GM12878 (cell line): ENCODE results near the gene RAD54L2. TPM values are rescaled to one million over a fixed set of nuclear protein-coding genes. Genes with fewer than 3 reads are reported as not detected.

Experiments used
- ATAC-seq: fragments of 200-7000 bp; cut with Tn5 transposase; 3 replicates; pipeline ENCODE4 v1.9.1; 2020; ENCODE audit warnings: mild to moderate bottlenecking, moderate library complexity
- BruUV-seq: library from RNA; stranded (reverse); fragments of 400-500 nt; replicated peaks from 2 replicates; lab custom pipeline; 2021; lab: Mats Ljungman, UMichigan
- CTCF ChIA-PET: fragments of 300-600 bp; sonication (Branson Sonifier 250); formaldehyde crosslinking; extraction: SDS; loops from one replicate; lab custom pipeline; 2021; ENCODE audit warnings: inconsistent platforms; lab: Yijun Ruan, JAX
- POLR2A ChIA-PET: fragments of 350-600 bp; formaldehyde crosslinking; extraction: SDS; loops from one replicate; lab custom pipeline; 2021; ENCODE audit warnings: inconsistent platforms; lab: Charles Lee
- RAD21 ChIA-PET: fragments of 300-600 bp; sonication (Branson Sonifier 250); formaldehyde crosslinking; loops from one replicate; lab custom pipeline; 2023; ENCODE audit warnings: antibody characterized with exemption; ENCODE audit not compliant: unreplicated experiment; lab: Charles Lee
- SMC1A ChIA-PET: fragments of 300-600 bp; sonication (Branson Sonifier 250); formaldehyde crosslinking; loops from one replicate; lab custom pipeline; 2023; ENCODE audit not compliant: unreplicated experiment, uncharacterized antibody; lab: Charles Lee
- DNase-seq: peaks from one replicate; pipeline ENCODE4 v3.0.0-alpha.2; 2011; ENCODE audit warnings: low read depth, low spot score
- FAIRE-seq: peaks from 3 replicates; lab custom pipeline; 2011; peaks lifted over from hg19 to GRCh38; lab: Jason Lieb, UNC
- H2AFZ ChIP-seq: 2 replicates; pipeline ENCODE4 v1.6.0; 2011; ENCODE audit warnings: low read depth, low read length, control low read depth; ENCODE audit not compliant: control insufficient read depth
- H3K27ac ChIP-seq: 2 replicates; pipeline ENCODE4 v1.5.1; 2011; ENCODE audit warnings: control low read depth; ENCODE audit not compliant: control insufficient read depth, insufficient read depth
- H3K27me3 ChIP-seq, 2 experiments: replicated peaks in 1 of 2; 2 replicates each; pipeline versions ENCODE4 v1.6.0 to v1.6.1; 2011; ENCODE audit warnings: low read length in 1 of 2; ENCODE audit not compliant: control insufficient read depth in 2 of 2, insufficient read depth in 2 of 2
- H3K36me3 ChIP-seq, 2 experiments: 2 replicates each; pipeline ENCODE4 v1.5.1; 2011; ENCODE audit warnings: low read length in 1 of 2; ENCODE audit not compliant: control insufficient read depth in 2 of 2, insufficient read depth in 2 of 2
- H3K4me1 ChIP-seq: 2 replicates; pipeline ENCODE4 v1.6.1; 2011; ENCODE audit warnings: mild to moderate bottlenecking, low read length, moderate library complexity, mixed read lengths; ENCODE audit not compliant: control insufficient read depth, insufficient read depth
- H3K4me2 ChIP-seq: 2 replicates; pipeline ENCODE4 v1.6.0; 2011; ENCODE audit warnings: control low read depth; ENCODE audit not compliant: control insufficient read depth, insufficient read depth
- H3K4me3 ChIP-seq: fragments of 200-600 bp; sonication (generic); 2 replicates; pipeline ENCODE4 v1.5.1; 2016
- H3K79me2 ChIP-seq: 2 replicates; pipeline ENCODE4 v1.6.0; 2011; ENCODE audit warnings: low read length; ENCODE audit not compliant: control insufficient read depth, insufficient read depth
- H3K9ac ChIP-seq: 2 replicates; pipeline ENCODE4 v1.8.0; 2011; ENCODE audit warnings: low read length, control low read depth, mixed read lengths; ENCODE audit not compliant: control insufficient read depth, insufficient read depth
- H3K9me3 ChIP-seq: replicated peaks from 3 replicates; pipeline ENCODE4 v1.5.1; 2011; ENCODE audit warnings: mild to moderate bottlenecking, low read length; ENCODE audit not compliant: control insufficient read depth, insufficient read depth
- H4K20me1 ChIP-seq: 2 replicates; pipeline ENCODE4 v1.6.0; 2011; ENCODE audit not compliant: control insufficient read depth, insufficient read depth
- CREM ChIP-seq: IDR thresholded peaks from 2 replicates; pipeline ENCODE4 v1.6.1; 2014; ENCODE audit warnings: antibody characterized with exemption, low read depth
- E2F4 ChIP-seq: IDR thresholded peaks from 2 replicates; pipeline ENCODE4 v1.6.1; 2012; ENCODE audit warnings: low read depth, low read length, improper control_type of control experiment
- HDAC2 ChIP-seq: fragments of 200-600 bp; sonication (generic); IDR thresholded peaks from 2 replicates; pipeline ENCODE4 v1.6.1; 2017
- HDGF ChIP-seq: fragments of 450-650 bp; IDR thresholded peaks from 2 replicates; pipeline ENCODE4 v1.6.1; 2016; ENCODE audit warnings: antibody characterized with exemption
- MXI1 ChIP-seq: fragments of 150-350 bp; IDR thresholded peaks from 2 replicates; pipeline ENCODE4 v1.6.1; 2011; ENCODE audit warnings: low read depth, mild to moderate bottlenecking, inconsistent platforms, low read length, improper control_type of control experiment
- NBN ChIP-seq: fragments of 450-650 bp; IDR thresholded peaks from 2 replicates; pipeline ENCODE4 v1.6.1; 2016
- NFIC ChIP-seq: IDR thresholded peaks from 2 replicates; pipeline ENCODE4 v1.6.1; 2012; ENCODE audit warnings: low read depth, mild to moderate bottlenecking, inconsistent platforms, low read length, moderate library complexity
- NR2F1 ChIP-seq: fragments of 450-650 bp; conservative IDR thresholded peaks from 2 replicates; pipeline ENCODE4 v1.6.1; 2017; ENCODE audit warnings: mild to moderate bottlenecking
- PAX8 ChIP-seq: fragments of 450-650 bp; IDR thresholded peaks from 2 replicates; pipeline ENCODE4 v1.6.1; 2017; ENCODE audit warnings: mild to moderate bottlenecking, moderate library complexity
- PBX3 ChIP-seq: IDR thresholded peaks from 2 replicates; pipeline ENCODE4 v1.6.1; 2011; ENCODE audit warnings: mild to moderate bottlenecking, low read depth, low read length, moderate library complexity; ENCODE audit not compliant: insufficient replicate concordance
- RB1 ChIP-seq: fragments of 450-650 bp; formaldehyde crosslinking; IDR thresholded peaks from 2 replicates; pipeline ENCODE4 v1.6.1; 2017; ENCODE audit warnings: mild to moderate bottlenecking, borderline replicate concordance
- RELA ChIP-seq: fragments of 450-650 bp; IDR thresholded peaks from 2 replicates; pipeline ENCODE4 v1.8.0; 2014; ENCODE audit warnings: borderline replicate concordance; ENCODE audit not compliant: partially characterized antibody
- SMARCA5 ChIP-seq: fragments of 450-650 bp; IDR thresholded peaks from 2 replicates; pipeline ENCODE4 v1.6.1; 2017; ENCODE audit warnings: mild to moderate bottlenecking
- SPI1 ChIP-seq: IDR thresholded peaks from 2 replicates; pipeline ENCODE4 v1.6.1; 2011; ENCODE audit warnings: low read depth, mild to moderate bottlenecking, low read length, moderate library complexity, borderline replicate concordance; ENCODE audit not compliant: insufficient read depth
- TAF1 ChIP-seq: IDR thresholded peaks from 2 replicates; pipeline ENCODE4 v1.6.1; 2011; ENCODE audit warnings: mild to moderate bottlenecking, low read depth, low read length, borderline replicate concordance
- ZSCAN29 ChIP-seq: fragments of 450-650 bp; IDR thresholded peaks from 2 replicates; pipeline ENCODE4 v1.6.1; 2017; ENCODE audit warnings: mild to moderate bottlenecking, moderate library complexity
- WGBS: methylation state at CpG from one replicate; pipeline ENCODE4 v1.1.6; 2016; ENCODE audit warnings: low lambda C conversion rate; ENCODE audit not compliant: insufficient replicate concordance, insufficient coverage; ENCODE audit errors: missing lambda C conversion rate; 5-methylcytosine and 5-hydroxymethylcytosine counted together
- in situ Hi-C: fragments of 300-500 bp; cut with MboI; formaldehyde crosslinking; loops from 9 replicates; pipeline ENCODE4 v1.14.3; 2018; ENCODE audit warnings: mixed read lengths
- intact Hi-C: fragments of 100-400 bp; cut with micrococcal nuclease; formaldehyde crosslinking; loops from one replicate; pipeline ENCODE4 v1.14.2; 2022; ENCODE audit not compliant: unreplicated experiment
- polyA plus RNA-seq, 11 experiments: library from polyadenylated mRNA; depleted of rRNA in 4 of 11; unstranded in 6 of 11; stranded (reverse) in 5 of 11; fragments of >200 nt; fragmentation: Nextera tagmentation in 4 of 11; fragmentation: Illumina TruSeq in 1 of 11; extraction: Ambion mirVana in 4 of 11; extraction: Trizol in 1 of 11; gene quantifications; 1 replicate in 1 of 11; 2 replicates in 10 of 11; pipeline versions ENCODE4 v1.2.1 to v1.2.3, GENCODE V29; 2011 to 2016; ENCODE audit warnings: inconsistent platforms in 2 of 11, missing spikeins in 2 of 11, low read depth in 1 of 11
- total RNA-seq, 4 experiments: library from RNA; depleted of rRNA in 3 of 4; stranded (reverse); fragments of >200 nt in 3 of 4; fragmentation: Illumina TruSeq in 1 of 4; extraction: Trizol in 1 of 4; gene quantifications; 2 replicates each; pipeline versions ENCODE4 v1.2.1 to v1.2.3, GENCODE V29; 2013 to 2021

The RAD54L2 gene
- total and polyA plus RNA-seq, 10 of the 15 experiments (the other 5 are each of a cell fraction or from before 2014, with no cell fraction given): 2.2 to 23.8 (median 11.1) TPM

GRCh38 chr3:51520906-51521730 is 17.4 kb upstream of the RAD54L2 start (continued):
- 0 out of 2 replicates have a peak, but pooled peaks have one; percentile 43 for TF ChIP-seq NBN

GRCh38 chr3:51522273-51522962 is 16.1 kb upstream of the RAD54L2 start:
- Histone ChIP-seq H3K9me3 (no peaks in the 10 kb centered on the region), H3K4me2 (no peak overlapping the region), H3K36me3 (no peaks in the 10 kb centered on the region), H3K27ac (no peak overlapping the region), H2AFZ (no peak overlapping the region), H3K4me3 (no peak overlapping the region), H3K79me2 (no peaks in the 10 kb centered on the region), H3K27me3 (no peaks in the 10 kb centered on the region), H3K9ac (no peak overlapping the region), H3K4me1 (no peaks in the 10 kb centered on the region; the same call in 1 of the 2 replicates), H4K20me1 (no peaks in the 10 kb centered on the region)
- ChIA-PET RAD21 (interaction anchor here (3.3 kb wide), 1 partner anchor 17 kb away, joined by 16 read pairs; the partner anchor contains the start of gene RAD54L2), SMC1A (interaction anchor here (0.6 to 3.6 kb wide), 9 partner anchors 8 to 155 kb away, joined by 3 to 19 read pairs (median 4); no protein-coding TSS in a partner anchor), POLR2A (interaction anchor here (0.6 to 4.1 kb wide), 4 partner anchors 15 to 167 kb away, joined by 3 to 38 read pairs (median 3); partner anchors contain the start of gene RAD54L2), CTCF (interaction anchor here (0.7 to 3.6 kb wide), 5 partner anchors 16 to 1151 kb away, joined by 3 to 34 read pairs (median 4); partner anchors contain the start of genes DCAF1 and RAD54L2)
- ATAC-seq (no peak; the same call in 2 of the 3 replicates), DNase-seq (no peak), FAIRE-seq (no peak)
- 77% methylated on average over 10 of the region's 11 CpGs for WGBS
- BruUV-seq: no TSS peak
- in situ Hi-C loops (no loop called here), intact Hi-C loops (no loop called here)
- TF ChIP-seq MXI1 (no peak), RB1 (no peak), TAF1 (no peak), CREM (no peak), HDAC2 (no peak), E2F4 (no peak), PBX3 (no peak), RELA (no peak), HDGF (no peak), NFIC (no peak), PAX8 (no peak), ZSCAN29 (no peak), SPI1 (no peak), NR2F1 (no peak), SMARCA5 (no peak)
